Placental pericyte (primary cell): ENCODE measurements around the gene MYG1. TPM values are rescaled to one million over a fixed set of nuclear protein-coding genes. Genes with fewer than 3 reads are reported as not detected.

Experiments used
- total RNA-seq: library from RNA; depleted of rRNA; stranded (reverse); fragments of >200 nt; gene quantifications from 2 replicates; pipeline ENCODE4 v1.2.3, GENCODE V29; 2012

Gene MYG1
- 53.1 and 74.2 TPM in 2 replicates for total RNA-seq

GRCh38 chr12:53299454-53300180 lies at the start of gene MYG1:
Gene MYG1 (plus strand): TSS chr12:53299695. CDS start chr12:53299738, 43 bp downstream.

GRCh38 chr12:53267999-53268629 lies 31.4 kb upstream of the MYG1 start, which contains the start of gene ESPL1:
Gene ESPL1 (plus strand): TSS chr12:53268299. CDS start chr12:53268767, 468 bp downstream.

GRCh38 chr12:53295070-53295890 lies 4.2 kb upstream of the MYG1 start, which contains the start of gene PFDN5:
Gene PFDN5 (plus strand): TSS chr12:53295542. CDS start chr12:53295568, 26 bp downstream.

GRCh38 chr12:53336181-53336681 lies 36.7 kb downstream of the MYG1 start, which contains the start of gene SP7:
Gene SP7 (minus strand): TSS chr12:53336354. CDS start chr12:53335646, 708 bp downstream.

Other genes starting within 250 kb of the MYG1 start
- 33.7 and 50.1 TPM in 2 replicates for gene TNS2, start 249.6 kb upstream of the MYG1 start, total RNA-seq
- 19.9 and 35.5 TPM in 2 replicates for gene SPRYD3, start 220.3 kb upstream of the MYG1 start, total RNA-seq
- 160 and 250 TPM in 2 replicates for gene IGFBP6, start 202.0 kb upstream of the MYG1 start, total RNA-seq
- not detected in 2 replicates for gene SOAT2, start 196.2 kb upstream of the MYG1 start, total RNA-seq
- gene ZNF740, start 119.0 kb upstream of the MYG1 start, total RNA-seq: 8.6 and 15.5 TPM in 2 replicates
- 3.5 and 5.9 TPM in 2 replicates for gene CSAD, start 118.8 kb upstream of the MYG1 start, total RNA-seq
- under 0.01 and 0.29 TPM in 2 replicates for gene ITGB7, start 92.4 kb upstream of the MYG1 start, total RNA-seq
- gene RARG, start 67.5 kb upstream of the MYG1 start, total RNA-seq: 18.2 and 23.9 TPM in 2 replicates
- 0.66 and 19.0 TPM in 2 replicates for gene ESPL1, start 31.4 kb upstream of the MYG1 start, total RNA-seq
- gene PFDN5, start 4.2 kb upstream of the MYG1 start, total RNA-seq: 180 and 363 TPM in 2 replicates
- 39.4 and 64.6 TPM in 2 replicates for gene AAAS, start 21.9 kb downstream of the MYG1 start, total RNA-seq
- gene SP7, start 36.7 kb downstream of the MYG1 start, total RNA-seq: not detected in 2 replicates
- gene SP1, start 80.5 kb downstream of the MYG1 start, total RNA-seq: 40.3 and 62.7 TPM in 2 replicates
- gene AMHR2, start 124.2 kb downstream of the MYG1 start, total RNA-seq: 0.44 TPM in 1 of 2 replicates, not detected in the other
- gene PRR13, start 142.0 kb downstream of the MYG1 start, total RNA-seq: 58.6 and 60.4 TPM in 2 replicates
- gene PCBP2, start 152.4 kb downstream of the MYG1 start, total RNA-seq: 257 and 391 TPM in 2 replicates
- 38.5 and 50.6 TPM in 2 replicates for gene MAP3K12, start 199.8 kb downstream of the MYG1 start, total RNA-seq
- gene TARBP2, start 201.6 kb downstream of the MYG1 start, total RNA-seq: 53.4 and 65.9 TPM in 2 replicates
- gene NPFF, start 207.8 kb downstream of the MYG1 start, total RNA-seq: not detected in 2 replicates